HepG2 (cell line): Measurements from ENCODE around the gene ZMYND19. TPM values are rescaled to one million over a fixed set of nuclear protein-coding genes. Genes with fewer than 3 reads are reported as not detected.

Source experiments
- ATAC-seq: fragments of 200-7000 bp; cut with Tn5 transposase; 3 replicates; pipeline ENCODE4 v1.9.1; 2020; ENCODE audit warnings: mild to moderate bottlenecking, moderate library complexity
- BruUV-seq: library from RNA; stranded (reverse); fragments of 400-500 nt; replicated peaks from 2 replicates; lab custom pipeline; 2021; lab: Mats Ljungman, UMichigan
- CTCF ChIA-PET: fragments of 300-600 bp; formaldehyde crosslinking; extraction: SDS; loops from one replicate; lab custom pipeline; 2021; ENCODE audit warnings: low total read pairs, inconsistent platforms, low intra/inter-chr PET ratio; lab: Yijun Ruan, JAX
- POLR2A ChIA-PET: fragments of 350-600 bp; sonication (Branson Sonifier 250); formaldehyde crosslinking; loops from one replicate; lab custom pipeline; 2020; ENCODE audit warnings: antibody characterized with exemption, inconsistent platforms; lab: Yijun Ruan, JAX
- DNase-seq: peaks from one replicate; pipeline ENCODE4 v3.0.0-alpha.2; 2015; ENCODE audit warnings: low spot score
- FAIRE-seq: peaks from 3 replicates; lab custom pipeline; 2011; peaks lifted over from hg19 to GRCh38; lab: Jason Lieb, UNC
- H2AFZ ChIP-seq: one replicate; pipeline ENCODE4 v1.6.1; 2011; ENCODE audit warnings: low read length, inconsistent platforms
- H3K27ac ChIP-seq: fragments of 300-600 bp; 3 replicates; pipeline ENCODE4 v1.8.0; 2011; ENCODE audit warnings: mixed run types, mild to moderate bottlenecking, mixed read lengths, low read length, inconsistent platforms; ENCODE audit not compliant: insufficient read depth; ENCODE audit errors: extremely low read length
- H3K27me3 ChIP-seq, 2 experiments: fragments of 200-600 bp in 1 of 2; 2 replicates in 1 of 2; 3 replicates in 1 of 2; pipeline versions ENCODE4 v1.6.0 to v1.8.0; 2011; ENCODE audit warnings: low read length in 2 of 2, mild to moderate bottlenecking in 2 of 2, moderate library complexity in 2 of 2, inconsistent platforms in 1 of 2; ENCODE audit not compliant: insufficient read depth in 2 of 2, control insufficient read depth in 1 of 2
- H3K36me3 ChIP-seq, 2 experiments: fragments of 200-600 bp in 1 of 2; replicated peaks in 1 of 2; 2 replicates in 1 of 2; 3 replicates in 1 of 2; pipeline versions ENCODE4 v1.5.1 to v1.8.0; 2011; ENCODE audit warnings: low read length in 2 of 2, inconsistent platforms in 1 of 2; ENCODE audit not compliant: insufficient read depth in 2 of 2, control insufficient read depth in 1 of 2
- H3K4me1 ChIP-seq: 2 replicates; pipeline ENCODE4 v1.5.1; 2012; ENCODE audit warnings: low read length, inconsistent platforms; ENCODE audit not compliant: insufficient read depth
- H3K4me2 ChIP-seq: 2 replicates; pipeline ENCODE4 v1.6.0; 2011; ENCODE audit warnings: low read depth, low read length, inconsistent platforms
- H3K4me3 ChIP-seq, 3 experiments: fragments of 200-600 bp in 1 of 3; sonication (generic), shearing (Covaris generic) in 1 of 3; replicated peaks in 1 of 3; 2 replicates each; pipeline ENCODE4 v1.5.1; 2011 to 2016; ENCODE audit warnings: low read length in 3 of 3, inconsistent platforms in 2 of 3, low read depth in 2 of 3, mild to moderate bottlenecking in 2 of 3, control low read depth in 1 of 3, mixed read lengths in 1 of 3; ENCODE audit not compliant: insufficient read depth in 1 of 3
- H3K79me2 ChIP-seq: one replicate; pipeline ENCODE4 v1.6.1; 2011; ENCODE audit warnings: low read length, inconsistent platforms; ENCODE audit not compliant: insufficient read depth
- H3K9ac ChIP-seq: 2 replicates; pipeline ENCODE4 v1.6.0; 2011; ENCODE audit warnings: mild to moderate bottlenecking, low read depth, low read length, inconsistent platforms; ENCODE audit not compliant: insufficient read depth
- H3K9me3 ChIP-seq: 2 replicates; pipeline ENCODE4 v1.5.1; 2012; ENCODE audit warnings: mild to moderate bottlenecking, low read length
- H4K20me1 ChIP-seq: 2 replicates; pipeline ENCODE4 v1.6.0; 2011; ENCODE audit warnings: inconsistent platforms, mild to moderate bottlenecking, low read length, moderate library complexity; ENCODE audit not compliant: insufficient read depth
- NPAS2 ChIP-seq: sonication (generic); formaldehyde crosslinking; IDR thresholded peaks from 2 replicates; pipeline ENCODE4 v1.8.0; 2022; ENCODE audit warnings: mild to moderate bottlenecking, missing genetic modification reagents, borderline replicate concordance
- PAF1 ChIP-seq: IDR thresholded peaks from 2 replicates; pipeline ENCODE4 v1.6.1; 2016; ENCODE audit warnings: missing genetic modification reagents, missing compliant biosample characterization
- U2AF2 ChIP-seq: fragments of 200-400 bp; formaldehyde crosslinking; IDR thresholded peaks from 2 replicates; pipeline ENCODE4 v1.6.1; 2017; ENCODE audit warnings: low read depth, mild to moderate bottlenecking, low read length
- ZFP36L2 ChIP-seq: sonication (generic); formaldehyde crosslinking; IDR thresholded peaks from 2 replicates; pipeline ENCODE4 v1.4.0; 2020; ENCODE audit warnings: missing genetic modification reagents
- ZNF138 ChIP-seq: sonication (generic); formaldehyde crosslinking; IDR thresholded peaks from 2 replicates; pipeline ENCODE4 v1.5.0; 2020; ENCODE audit warnings: mild to moderate bottlenecking, low read depth, missing genetic modification reagents
- ZNF33B ChIP-seq: sonication (generic); formaldehyde crosslinking; IDR thresholded peaks from 2 replicates; pipeline ENCODE4 v1.5.1; 2020; ENCODE audit warnings: mild to moderate bottlenecking, missing genetic modification reagents
- ZNF569 ChIP-seq: sonication (generic); formaldehyde crosslinking; IDR thresholded peaks from 2 replicates; pipeline ENCODE4 v1.5.0; 2020; ENCODE audit warnings: mild to moderate bottlenecking, missing genetic modification reagents, moderate library complexity, borderline replicate concordance
- ZNF781 ChIP-seq: sonication (generic); formaldehyde crosslinking; IDR thresholded peaks from 2 replicates; pipeline ENCODE4 v1.5.1; 2020; ENCODE audit warnings: borderline replicate concordance, mild to moderate bottlenecking, missing genetic modification reagents; ENCODE audit errors: not compliant biosample characterization
- WGBS: methylation state at CpG from one replicate; pipeline ENCODE4 v1.1.6; 2017; ENCODE audit warnings: low lambda C conversion rate; 5-methylcytosine and 5-hydroxymethylcytosine counted together
- in situ Hi-C: cut with HindIII; loops from 2 replicates; pipeline ENCODE4 v1.10.0; 2017; ENCODE audit warnings: low pct_unique_long_range_greater_than_20kb; ENCODE audit not compliant: extremely low pct_ligation_motif_present
- intact Hi-C: fragments of 100-400 bp; cut with micrococcal nuclease; formaldehyde crosslinking; loops from one replicate; pipeline ENCODE4 v1.10.0; 2022; ENCODE audit not compliant: unreplicated experiment
- polyA plus RNA-seq, 8 experiments: library from polyadenylated mRNA; depleted of rRNA in 3 of 8; stranded (reverse) in 7 of 8; unstranded in 1 of 8; fragments of >200 nt; fragmentation: Illumina TruSeq in 4 of 8; extraction: Trizol in 4 of 8; gene quantifications; 2 replicates each; pipeline versions ENCODE4 v1.2.1 to v1.2.3, GENCODE V29; 2011 to 2016; ENCODE audit warnings: low read depth in 4 of 8, missing spikeins in 1 of 8, mixed read lengths in 1 of 8; ENCODE audit not compliant: insufficient read depth in 1 of 8
- total RNA-seq, 5 experiments: library from RNA; depleted of rRNA; stranded (reverse); fragments of >200 nt; fragmentation: Illumina TruSeq; extraction: Trizol; gene quantifications; 2 replicates each; pipeline ENCODE4 v1.2.3, GENCODE V29; 2016; ENCODE audit warnings: low read depth in 1 of 5
- TF ChIP-seq, protein P1 (sequence below): sonication (generic); formaldehyde crosslinking; IDR thresholded peaks from 2 replicates; pipeline ENCODE4 v1.5.0; 2020; ENCODE audit warnings: mild to moderate bottlenecking, missing genetic modification reagents, borderline replicate concordance
- TF ChIP-seq, protein P2 (sequence below): fragments of 450-650 bp; IDR thresholded peaks from 2 replicates; pipeline ENCODE4 v1.6.1; 2016
- TF ChIP-seq, protein P3 (sequence below): sonication (generic); formaldehyde crosslinking; IDR thresholded peaks from 2 replicates; pipeline ENCODE4 v1.8.0; 2022; ENCODE audit warnings: mild to moderate bottlenecking, missing genetic modification reagents, moderate library complexity
- TF ChIP-seq, protein P4 (sequence below): sonication (generic); formaldehyde crosslinking; IDR thresholded peaks from 2 replicates; pipeline ENCODE4 v1.5.0; 2020; ENCODE audit warnings: missing genetic modification reagents

Gene ZMYND19
- total and polyA plus RNA-seq, 2 of the 13 experiments (the other 11 are each of a cell fraction or from before 2014, with no cell fraction given), result 21.3 to 38.7 TPM

DNA sequence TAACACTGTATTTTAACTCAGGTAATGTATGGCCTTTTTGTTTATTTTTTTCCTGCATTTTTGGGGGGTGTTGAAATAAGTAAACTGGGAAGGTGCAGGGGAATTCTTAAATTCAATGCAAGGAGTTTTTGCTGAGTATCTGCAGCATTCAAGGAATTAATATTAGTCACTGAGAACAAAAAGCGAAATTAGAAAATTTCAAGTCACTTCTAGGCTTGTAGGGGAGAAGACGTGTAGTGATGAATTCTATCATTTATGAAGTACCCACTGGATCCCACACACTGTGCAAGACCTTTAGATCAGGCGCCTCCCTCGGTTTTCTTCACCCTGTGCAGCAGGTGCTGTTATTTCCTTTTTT lies 29.7 kb upstream of the ZMYND19 start:
- H3K27ac ChIP-seq, result peak overlapping the region; percentile 76
- peak overlapping the region; percentile 71 to 90 (median 83) for H3K4me3 ChIP-seq
- BruUV-seq, result TSS peak; percentile 70
- ChIA-PET POLR2A (interaction anchor here (1.5 to 2.3 kb wide), 3 partner anchors 12 to 29 kb away, joined by 5 to 25 read pairs (median 18); partner anchors contain the start of genes ARRDC1 and ZMYND19), CTCF (no interaction called here)
- TF ChIP-seq ZNF33B (CRISPR knock-in tag) (no peak), ZNF781 (CRISPR knock-in tag) (no peak), ZFP36L2 (CRISPR knock-in tag) (no peak), ZNF569 (CRISPR knock-in tag) (no peak), PAF1 (CRISPR knock-in tag) (no peak), NPAS2 (no peak), U2AF2 (no peak), ZNF138 (CRISPR knock-in tag) (no peak)
- TF ChIP-seq, protein P1, sequence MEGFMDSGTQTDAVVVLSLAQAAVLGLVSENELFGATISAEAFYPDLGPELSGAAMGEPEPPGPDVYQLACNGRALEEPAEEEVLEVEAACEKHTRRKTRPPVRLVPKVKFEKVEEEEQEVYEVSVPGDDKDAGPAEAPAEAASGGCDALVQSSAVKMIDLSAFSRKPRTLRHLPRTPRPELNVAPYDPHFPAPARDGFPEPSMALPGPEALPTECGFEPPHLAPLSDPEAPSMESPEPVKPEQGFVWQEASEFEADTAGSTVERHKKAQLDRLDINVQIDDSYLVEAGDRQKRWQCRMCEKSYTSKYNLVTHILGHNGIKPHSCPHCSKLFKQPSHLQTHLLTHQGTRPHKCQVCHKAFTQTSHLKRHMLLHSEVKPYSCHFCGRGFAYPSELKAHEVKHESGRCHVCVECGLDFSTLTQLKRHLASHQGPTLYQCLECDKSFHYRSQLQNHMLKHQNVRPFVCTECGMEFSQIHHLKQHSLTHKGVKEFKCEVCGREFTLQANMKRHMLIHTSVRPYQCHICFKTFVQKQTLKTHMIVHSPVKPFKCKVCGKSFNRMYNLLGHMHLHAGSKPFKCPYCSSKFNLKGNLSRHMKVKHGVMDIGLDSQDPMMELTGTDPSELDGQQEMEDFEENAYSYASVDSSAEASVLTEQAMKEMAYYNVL (CRISPR knock-in tag), result no peak
- TF ChIP-seq, protein P2, sequence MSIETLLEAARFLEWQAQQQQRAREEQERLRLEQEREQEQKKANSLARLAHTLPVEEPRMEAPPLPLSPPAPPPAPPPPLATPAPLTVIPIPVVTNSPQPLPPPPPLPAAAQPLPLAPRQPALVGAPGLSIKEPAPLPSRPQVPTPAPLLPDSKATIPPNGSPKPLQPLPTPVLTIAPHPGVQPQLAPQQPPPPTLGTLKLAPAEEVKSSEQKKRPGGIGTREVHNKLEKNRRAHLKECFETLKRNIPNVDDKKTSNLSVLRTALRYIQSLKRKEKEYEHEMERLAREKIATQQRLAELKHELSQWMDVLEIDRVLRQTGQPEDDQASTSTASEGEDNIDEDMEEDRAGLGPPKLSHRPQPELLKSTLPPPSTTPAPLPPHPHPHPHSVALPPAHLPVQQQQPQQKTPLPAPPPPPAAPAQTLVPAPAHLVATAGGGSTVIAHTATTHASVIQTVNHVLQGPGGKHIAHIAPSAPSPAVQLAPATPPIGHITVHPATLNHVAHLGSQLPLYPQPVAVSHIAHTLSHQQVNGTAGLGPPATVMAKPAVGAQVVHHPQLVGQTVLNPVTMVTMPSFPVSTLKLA, result no peak
- TF ChIP-seq, protein P3, sequence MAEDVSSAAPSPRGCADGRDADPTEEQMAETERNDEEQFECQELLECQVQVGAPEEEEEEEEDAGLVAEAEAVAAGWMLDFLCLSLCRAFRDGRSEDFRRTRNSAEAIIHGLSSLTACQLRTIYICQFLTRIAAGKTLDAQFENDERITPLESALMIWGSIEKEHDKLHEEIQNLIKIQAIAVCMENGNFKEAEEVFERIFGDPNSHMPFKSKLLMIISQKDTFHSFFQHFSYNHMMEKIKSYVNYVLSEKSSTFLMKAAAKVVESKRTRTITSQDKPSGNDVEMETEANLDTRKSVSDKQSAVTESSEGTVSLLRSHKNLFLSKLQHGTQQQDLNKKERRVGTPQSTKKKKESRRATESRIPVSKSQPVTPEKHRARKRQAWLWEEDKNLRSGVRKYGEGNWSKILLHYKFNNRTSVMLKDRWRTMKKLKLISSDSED (CRISPR knock-in tag), result no peak
- TF ChIP-seq, protein P4, sequence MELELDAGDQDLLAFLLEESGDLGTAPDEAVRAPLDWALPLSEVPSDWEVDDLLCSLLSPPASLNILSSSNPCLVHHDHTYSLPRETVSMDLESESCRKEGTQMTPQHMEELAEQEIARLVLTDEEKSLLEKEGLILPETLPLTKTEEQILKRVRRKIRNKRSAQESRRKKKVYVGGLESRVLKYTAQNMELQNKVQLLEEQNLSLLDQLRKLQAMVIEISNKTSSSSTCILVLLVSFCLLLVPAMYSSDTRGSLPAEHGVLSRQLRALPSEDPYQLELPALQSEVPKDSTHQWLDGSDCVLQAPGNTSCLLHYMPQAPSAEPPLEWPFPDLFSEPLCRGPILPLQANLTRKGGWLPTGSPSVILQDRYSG (CRISPR knock-in tag), result no peak
- no peaks in the 10 kb centered on the region; a peak in 1 of 5 replicates for H3K27me3 ChIP-seq
- in situ Hi-C loops (no loop called here), intact Hi-C loops (loop anchor here (5.0 kb wide), 1 partner anchor 42 kb away; no protein-coding TSS in a partner anchor)
- FAIRE-seq (no peak), ATAC-seq (no peak), DNase-seq (no peak)
- peaks cover 68% of the 10 kb centered on the region for H3K79me2 ChIP-seq
- H3K9ac ChIP-seq, result peak overlapping the region; percentile 86
- H3K4me2 ChIP-seq, result peak overlapping the region; percentile 76
- peaks cover 14% of the 10 kb centered on the region for H4K20me1 ChIP-seq
- peaks cover 2 to 7% of the 10 kb centered on the region in 2 experiments; a peak in 3 of 5 replicates for H3K36me3 ChIP-seq
- H2AFZ ChIP-seq, result no peak overlapping the region
- peaks cover 38% of the 10 kb centered on the region for H3K4me1 ChIP-seq
- WGBS, result 54% methylated on average over 4 of the region's 4 CpGs
- H3K9me3 ChIP-seq, result no peaks in the 10 kb centered on the region
